Body of pancreas (tissue), 4 donors: ENCODE data around the gene USP9Y. TPM values are rescaled to one million over a fixed set of nuclear protein-coding genes. Genes with fewer than 3 reads are reported as not detected.

Experiments used
- ATAC-seq: fragments of 150-250 bp; one replicate; pipeline ENCODE4 v1.9.1; 2016
- DNase-seq, 4 donors: peaks; one replicate each; pipeline ENCODE4 v3.0.0-alpha.2; 2019
- H3K27ac ChIP-seq, 4 donors: fragments of 200-600 bp; sonication (generic); 1 replicate in 3 of 4; 2 replicates in 1 of 4; pipeline versions ENCODE4 v1.5.1 to v1.6.1; 2016 to 2019; ENCODE audit warnings: mild to moderate bottlenecking in 1 of 4, mixed read lengths in 1 of 4, moderate library complexity in 1 of 4
- H3K27me3 ChIP-seq, 2 donors: fragments of 200-600 bp; sonication (generic); one replicate each; pipeline ENCODE4 v1.6.0; 2016; ENCODE audit warnings: mild to moderate bottlenecking in 1 of 2
- H3K36me3 ChIP-seq, 2 donors: fragments of 200-600 bp; sonication (generic); replicated peaks in 1 of 2; 2 replicates each; pipeline ENCODE4 v1.5.1; 2016; ENCODE audit warnings: low read depth in 2 of 2; ENCODE audit not compliant: insufficient read depth in 1 of 2
- H3K4me1 ChIP-seq: fragments of 200-600 bp; sonication (generic); one replicate; pipeline ENCODE4 v1.6.0; 2016
- H3K4me3 ChIP-seq, 2 donors: fragments of 200-600 bp; sonication (generic); 1 replicate in 1 of 2; 2 replicates in 1 of 2; pipeline ENCODE4 v1.5.1; 2016 to 2019
- H3K9me3 ChIP-seq, 3 donors: fragments of 200-600 bp; sonication (generic); 1 replicate in 2 of 3; 2 replicates in 1 of 3; pipeline ENCODE4 v1.5.1; 2016
- POLR2A ChIP-seq, 3 donors: fragments of 450-650 bp; IDR thresholded peaks; one replicate each; pipeline ENCODE4 v1.6.1; 2016; ENCODE audit warnings: antibody characterized with exemption in 3 of 3, mild to moderate bottlenecking in 2 of 3
- WGBS, 2 donors: methylation state at CpG; one replicate each; pipeline ENCODE4 v1.1.5; 2017; 5-methylcytosine and 5-hydroxymethylcytosine counted together
- intact Hi-C: fragments of 100-400 bp; cut with DNase I; formaldehyde crosslinking; loops from one replicate; pipeline ENCODE4 v1.15.1; 2023
- total RNA-seq, 2 donors: library from RNA; depleted of rRNA; stranded (reverse); fragments of >200 nt; gene quantifications; one replicate each; pipeline ENCODE4 v1.1.0, GENCODE V29; 2016
- TF ChIP-seq, protein P1 (sequence below), 7 experiments: fragments of 450-650 bp in 4 of 7; fragments of 200-600 bp in 3 of 7; sonication (generic) in 3 of 7; IDR thresholded peaks; one replicate each; pipeline ENCODE4 v1.5.1; 2016 to 2019; ENCODE audit warnings: antibody characterized with exemption in 7 of 7

USP9Y gene
- total RNA-seq, 2 donors from 2014 or later: not detected

- no peak overlapping the region for H3K27ac ChIP-seq
- intact Hi-C loops: no loop called here
- H3K4me1 ChIP-seq: no peaks in the 10 kb centered on the region
- WGBS, 2 donors: 41 to 47% methylated on average over 2 of the region's 2 CpGs
- H3K36me3 ChIP-seq: no peaks in the 10 kb centered on the region
- TF ChIP-seq, protein P1, sequence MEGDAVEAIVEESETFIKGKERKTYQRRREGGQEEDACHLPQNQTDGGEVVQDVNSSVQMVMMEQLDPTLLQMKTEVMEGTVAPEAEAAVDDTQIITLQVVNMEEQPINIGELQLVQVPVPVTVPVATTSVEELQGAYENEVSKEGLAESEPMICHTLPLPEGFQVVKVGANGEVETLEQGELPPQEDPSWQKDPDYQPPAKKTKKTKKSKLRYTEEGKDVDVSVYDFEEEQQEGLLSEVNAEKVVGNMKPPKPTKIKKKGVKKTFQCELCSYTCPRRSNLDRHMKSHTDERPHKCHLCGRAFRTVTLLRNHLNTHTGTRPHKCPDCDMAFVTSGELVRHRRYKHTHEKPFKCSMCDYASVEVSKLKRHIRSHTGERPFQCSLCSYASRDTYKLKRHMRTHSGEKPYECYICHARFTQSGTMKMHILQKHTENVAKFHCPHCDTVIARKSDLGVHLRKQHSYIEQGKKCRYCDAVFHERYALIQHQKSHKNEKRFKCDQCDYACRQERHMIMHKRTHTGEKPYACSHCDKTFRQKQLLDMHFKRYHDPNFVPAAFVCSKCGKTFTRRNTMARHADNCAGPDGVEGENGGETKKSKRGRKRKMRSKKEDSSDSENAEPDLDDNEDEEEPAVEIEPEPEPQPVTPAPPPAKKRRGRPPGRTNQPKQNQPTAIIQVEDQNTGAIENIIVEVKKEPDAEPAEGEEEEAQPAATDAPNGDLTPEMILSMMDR (IDR thresholded peaks at IDR 0.05): no peak
- no peak for TF ChIP-seq POLR2A (IDR thresholded peaks at IDR 0.05)
- DNase-seq: no peak
- H3K4me3 ChIP-seq: no peak overlapping the region
- no peaks in the 10 kb centered on the region for H3K27me3 ChIP-seq
- no peak for ATAC-seq
- no peaks in the 10 kb centered on the region for H3K9me3 ChIP-seq
Observed at GRCh38 chrY:12867960-12868359, 166.9 kb downstream of the USP9Y start.

GRCh38 chrY:12896973-12897372 is 195.9 kb downstream of the USP9Y start:
- no peak overlapping the region for H3K27ac ChIP-seq
- no peaks in the 10 kb centered on the region for H3K27me3 ChIP-seq
- no peaks in the 10 kb centered on the region for H3K36me3 ChIP-seq
- no peaks in the 10 kb centered on the region for H3K9me3 ChIP-seq
- no peak for TF ChIP-seq POLR2A (IDR thresholded peaks at IDR 0.05)
- TF ChIP-seq, protein P1 (IDR thresholded peaks at IDR 0.05): no peak
- ATAC-seq: no peak
- no peak overlapping the region for H3K4me3 ChIP-seq
- no peak for DNase-seq
- intact Hi-C loops: no loop called here
- no peaks in the 10 kb centered on the region for H3K4me1 ChIP-seq

DNA sequence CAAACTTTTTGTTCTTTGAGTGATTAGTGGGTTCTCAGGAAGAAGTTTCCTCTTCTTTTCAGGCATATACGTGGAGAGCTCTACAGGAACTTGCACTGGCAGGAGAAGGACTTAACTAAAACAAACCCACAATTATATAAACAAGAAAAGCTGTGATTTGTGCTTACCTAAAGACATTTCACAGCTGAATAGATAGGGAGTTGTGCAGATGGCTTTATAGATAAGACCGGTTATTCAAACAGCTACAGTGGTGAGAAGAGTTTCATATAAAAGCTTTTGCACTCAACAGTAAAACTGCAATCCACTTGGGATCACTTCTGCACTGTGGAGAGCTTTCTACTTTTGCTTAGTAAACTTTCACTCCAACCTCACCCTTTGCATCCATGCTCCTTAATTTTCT is 197.6 kb downstream of the USP9Y start:
- H3K4me1 ChIP-seq: no peaks in the 10 kb centered on the region
- ATAC-seq (no peak), DNase-seq (no peak)
- intact Hi-C loops: no loop called here
- H3K27ac ChIP-seq: no peak overlapping the region
- H3K9me3 ChIP-seq: no peaks in the 10 kb centered on the region
- no peaks in the 10 kb centered on the region for H3K27me3 ChIP-seq
- WGBS, 2 donors: 6% methylated on average over 1 to 2 of the region's 2 CpGs
- H3K4me3 ChIP-seq: no peak overlapping the region
- no peaks in the 10 kb centered on the region for H3K36me3 ChIP-seq
- no peak for TF ChIP-seq POLR2A (IDR thresholded peaks at IDR 0.05)
- TF ChIP-seq, protein P1 (IDR thresholded peaks at IDR 0.05): no peak

DNA sequence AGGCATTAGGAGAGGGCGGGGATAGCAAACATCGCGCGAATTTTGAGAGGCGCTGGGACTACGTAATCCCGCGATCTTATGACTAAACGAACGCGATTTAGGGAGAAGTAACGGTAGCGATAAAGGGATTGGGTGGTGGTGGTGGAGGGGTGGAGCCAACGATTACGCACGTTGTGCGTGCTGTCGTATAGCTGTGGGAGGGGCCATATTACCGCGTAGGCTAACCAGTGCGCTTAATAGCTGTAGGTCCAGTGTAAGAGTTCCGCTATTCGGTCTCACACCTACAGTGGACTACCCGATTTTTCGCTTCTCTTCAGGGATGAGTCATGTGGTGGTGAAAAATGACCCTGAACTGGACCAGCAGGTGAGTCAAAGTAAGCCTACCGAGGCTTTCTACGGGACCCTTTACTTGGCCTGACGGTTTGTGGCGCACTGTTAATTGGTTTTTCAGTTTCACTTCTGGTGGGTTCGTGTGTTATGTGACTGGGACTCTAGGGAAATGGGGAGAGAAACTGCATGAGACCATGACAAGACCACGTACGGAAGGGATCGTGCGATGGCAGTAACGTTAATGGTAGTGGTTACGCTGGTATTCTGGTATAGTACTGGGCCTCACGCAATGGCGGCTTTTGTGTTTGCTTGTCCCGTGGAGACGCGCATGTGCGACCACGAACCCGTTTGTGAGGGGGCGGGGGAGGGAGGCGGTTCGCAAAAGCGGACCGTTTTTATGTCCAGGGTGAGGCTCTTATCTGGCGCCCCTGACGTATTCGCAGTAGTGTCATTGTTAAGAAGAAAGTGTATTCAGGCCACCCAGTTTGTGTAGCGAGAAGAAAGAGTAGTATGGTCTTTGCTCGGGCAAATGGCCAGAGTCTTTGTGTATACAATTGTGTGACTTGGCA is 203.8 kb downstream of the USP9Y start, which contains the start of gene DDX3Y:
Gene DDX3Y (plus strand): TSS at position 251 of the 899 bp plus-strand sequence. CDS start 69 bp downstream, at position 320.
- peak in 3 of 4 donors; percentile 0 to 94 (median 87) for DNase-seq
- TF ChIP-seq, protein P1 (IDR thresholded peaks at IDR 0.05): no peak
- TF ChIP-seq POLR2A (IDR thresholded peaks at IDR 0.05): no peak
- Histone ChIP-seq H3K27ac (peak within 1 kb of the TSS in 2 of 4 donors; percentile 95 to 98), H3K9me3 (no peaks in the 10 kb centered on the region), H3K4me1 (peaks cover 4% of the 10 kb centered on the region), H3K27me3 (no peaks in the 10 kb centered on the region), H3K36me3 (no peaks in the 10 kb centered on the region), H3K4me3 (peak within 1 kb of the TSS in 1 of 2 donors; percentile 38)
- intact Hi-C loops: no loop called here
- WGBS, 2 donors: 0 to 1% methylated on average over 24 to 41 of the region's 54 CpGs
- peak; percentile 98 for ATAC-seq
